ENCODE results near the gene SOS1.
"Not testable (repeated sequence)": the region's sequence is repeated elsewhere in the genome, so short reads cannot be mapped to it uniquely, and the experiment has no call there.

GRCh38 chr2:38936516-38936915 is 184.3 kb downstream of the SOS1 start:
- not testable (repeated sequence) for TF ChIP-seq CTCF, POLR2A (IDR thresholded peaks at IDR 0.05)
